Measurements from ENCODE around the gene HSPA12A.

The HSPA12A gene

DNA sequence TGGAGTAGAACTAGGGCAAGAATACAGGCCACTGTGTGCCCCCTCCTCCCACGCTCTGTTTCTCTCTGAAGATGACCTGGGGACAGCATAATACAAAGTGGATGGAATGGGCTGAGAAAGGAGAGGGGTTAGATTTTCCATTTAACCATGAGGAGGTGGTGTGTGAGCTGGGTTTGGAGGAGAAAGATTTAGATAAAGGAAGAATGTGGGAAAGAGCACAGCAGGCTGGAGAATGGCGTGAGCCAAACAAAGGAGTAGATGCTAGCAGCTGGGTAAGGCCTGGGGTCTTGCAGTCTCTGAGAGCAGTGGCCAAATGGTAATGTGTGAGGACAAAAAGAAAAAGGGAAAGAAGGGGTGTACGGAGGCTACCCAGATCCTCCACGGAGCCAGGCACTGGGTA is 113.0 kb downstream of the HSPA12A start:
- no peak for DNase-seq (ENCODE audit: low read depth)

DNA sequence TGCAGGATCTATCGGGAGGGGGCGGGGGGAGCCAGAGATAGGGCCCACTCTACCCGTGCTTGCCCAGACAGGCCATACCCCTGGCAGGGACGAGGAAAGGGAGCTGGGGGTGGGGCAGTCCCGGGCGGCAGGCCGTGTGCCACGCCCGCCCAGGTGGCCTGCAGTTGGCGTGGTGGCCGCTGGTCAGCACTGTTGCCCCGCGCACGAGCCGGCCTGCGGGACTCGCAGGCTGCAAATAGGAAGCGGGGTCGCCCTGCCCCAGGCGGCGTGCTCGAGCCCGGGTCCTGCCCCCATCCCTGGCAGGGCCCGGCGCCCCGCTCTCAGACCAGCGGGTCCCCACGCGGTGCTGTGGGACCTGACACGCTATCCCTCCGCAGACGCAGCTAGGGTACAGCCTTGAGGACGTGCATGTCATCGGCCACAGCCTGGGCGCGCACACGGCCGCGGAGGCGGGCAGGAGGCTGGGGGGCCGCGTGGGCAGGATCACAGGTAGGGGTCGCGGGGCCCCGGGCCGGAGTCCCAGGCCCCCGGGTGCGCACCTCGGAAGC is 114.9 kb downstream of the HSPA12A start:
- no peak for DNase-seq (ENCODE audit: low read depth)

DNA sequence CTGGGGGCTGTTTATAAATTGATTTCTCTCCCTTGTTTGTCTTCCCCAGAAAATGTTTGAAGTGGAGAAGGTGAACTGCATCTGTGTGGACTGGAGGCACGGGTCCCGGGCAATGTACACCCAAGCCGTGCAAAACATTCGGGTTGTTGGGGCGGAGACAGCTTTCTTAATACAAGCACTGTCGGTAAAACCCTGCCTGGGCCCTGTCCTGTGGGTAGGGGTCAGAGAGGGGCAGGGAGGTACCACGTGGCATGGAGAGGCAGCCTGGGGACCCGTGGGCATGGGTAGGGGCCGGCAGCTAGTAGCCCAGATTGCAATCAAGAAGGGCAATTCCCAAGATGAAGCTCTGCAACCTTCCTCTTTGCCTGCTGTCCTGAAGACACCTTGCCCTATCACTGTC is 115.6 kb downstream of the HSPA12A start:
- no peak for DNase-seq (ENCODE audit: low read depth)

DNA sequence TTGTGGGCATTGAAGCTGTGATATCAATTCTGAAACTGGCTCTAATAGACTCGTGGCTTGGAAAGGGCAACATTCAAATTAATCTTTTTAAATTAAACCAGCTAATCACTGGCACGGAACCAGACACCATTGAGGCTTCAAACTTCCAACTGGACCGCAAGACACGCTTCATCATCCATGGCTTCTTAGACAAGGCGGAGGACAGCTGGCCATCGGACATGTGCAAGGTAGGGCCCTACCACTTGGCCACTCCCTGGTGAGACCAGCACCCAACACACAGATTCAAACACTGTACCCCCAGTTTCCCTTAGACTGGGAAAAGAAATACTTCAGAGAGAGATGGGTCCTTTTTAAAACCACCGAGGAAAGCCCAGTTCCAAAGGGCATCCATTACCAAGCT is 116.5 kb downstream of the HSPA12A start:
- no peak for DNase-seq (ENCODE audit: low read depth)

DNA sequence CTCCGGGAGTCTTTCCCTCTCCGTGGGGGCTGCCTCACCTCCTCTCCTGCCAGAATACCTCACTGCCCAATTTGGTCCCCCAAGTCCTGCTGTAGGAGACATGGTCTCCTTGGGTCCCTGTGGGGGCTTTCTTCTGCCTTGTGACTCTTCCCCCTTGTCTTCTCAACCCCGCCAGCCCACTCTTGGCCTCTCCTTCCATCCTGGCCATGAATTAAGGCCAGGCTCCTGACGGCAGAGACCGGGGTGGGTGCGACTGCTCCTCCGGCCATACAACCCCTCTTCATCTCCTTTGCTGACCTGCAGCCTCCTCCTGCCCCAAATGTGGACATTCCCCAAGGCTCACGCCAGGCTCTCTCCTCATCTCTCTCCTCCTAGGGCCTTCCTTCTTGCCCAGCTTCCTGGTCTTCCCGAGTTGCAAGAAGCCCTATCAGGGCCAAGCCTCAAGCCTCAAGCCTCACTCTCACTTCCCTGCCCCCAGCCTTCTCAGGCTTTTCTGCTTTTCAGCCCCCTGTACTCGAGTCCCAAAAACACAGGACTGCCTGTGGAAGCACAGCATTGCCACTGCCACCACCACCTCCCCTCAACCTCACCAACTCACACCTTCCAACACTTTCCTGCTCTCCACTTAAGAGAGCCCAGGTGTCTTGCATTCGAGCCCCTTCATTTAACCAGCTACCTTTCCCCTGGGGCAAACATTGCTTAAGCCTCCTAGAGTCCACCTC is 120.3 kb downstream of the HSPA12A start:
- DNase-seq (ENCODE audit: low read depth): no peak

DNA sequence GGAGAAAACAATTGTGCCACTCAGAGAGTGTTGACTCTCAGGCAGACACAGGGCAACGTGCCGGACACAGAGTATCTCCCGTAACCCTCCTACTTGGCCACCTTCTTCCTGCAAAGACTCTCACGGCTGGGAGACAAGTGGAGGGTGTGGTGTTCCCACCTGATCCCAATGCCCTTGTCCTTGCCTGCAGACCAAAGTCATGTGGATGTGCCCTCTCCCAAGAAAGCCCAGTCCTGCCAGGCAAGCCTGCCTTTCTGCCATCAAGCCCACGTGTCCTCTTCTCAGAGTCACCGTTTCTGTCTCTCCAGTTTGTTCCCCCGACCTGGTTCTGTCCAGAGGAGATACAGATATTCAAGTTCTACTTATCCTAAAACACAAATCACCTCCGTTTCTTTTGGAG is 120.9 kb downstream of the HSPA12A start:
- no peak for DNase-seq (ENCODE audit: low read depth)
